Measurements from ENCODE around the gene SLC44A1. TPM values are rescaled to one million over a fixed set of nuclear protein-coding genes. Genes with fewer than 3 reads are reported as not detected.

SLC44A1 gene
- total and polyA plus RNA-seq, 2 experiments from 2014 or later, result 32.4 to 38.7 TPM

- Histone ChIP-seq H3K4me3 (no peak overlapping the region), H3K27me3 (no peaks in the 10 kb centered on the region), H3K4me1 (ENCODE audit: low read depth) (peaks cover 47% of the 10 kb centered on the region), H3K36me3 (no peaks in the 10 kb centered on the region), H3K9me3 (ENCODE audit: low read depth) (no peaks in the 10 kb centered on the region), H3K27ac (peak overlapping the region; percentile 64)
- no peak for DNase-seq (ENCODE audit: low read depth in 1 of 2, low spot score in 1 of 2)
- no peak for TF ChIP-seq CTCF (IDR thresholded peaks at IDR 0.05; ENCODE audit: low read depth, low read length)
Observed at GRCh38 chr9:105403552-105404248, 159.2 kb downstream of the SLC44A1 start.

GRCh38 chr9:105405514-105406131, 161.2 kb downstream of the SLC44A1 start:
- H3K9me3 ChIP-seq (ENCODE audit: low read depth), result no peaks in the 10 kb centered on the region
- no peak for TF ChIP-seq CTCF (IDR thresholded peaks at IDR 0.05; ENCODE audit: low read depth, low read length)
- H3K27me3 ChIP-seq, result no peaks in the 10 kb centered on the region
- peaks cover 37% of the 10 kb centered on the region for H3K4me1 ChIP-seq (ENCODE audit: low read depth)
- H3K36me3 ChIP-seq, result no peaks in the 10 kb centered on the region
- H3K27ac ChIP-seq, result peak overlapping the region; percentile 83
- H3K4me3 ChIP-seq, result no peak overlapping the region
- DNase-seq (ENCODE audit: low read depth in 1 of 2, low spot score in 1 of 2), result no peak

- DNase-seq (ENCODE audit: low read depth in 1 of 2, low spot score in 1 of 2), result no peak
- H3K27me3 ChIP-seq, result no peaks in the 10 kb centered on the region
- H3K4me1 ChIP-seq (ENCODE audit: low read depth), result peaks cover 29% of the 10 kb centered on the region
- no peaks in the 10 kb centered on the region for H3K36me3 ChIP-seq
- H3K9me3 ChIP-seq (ENCODE audit: low read depth), result no peaks in the 10 kb centered on the region
- peak overlapping the region; percentile 83 for H3K27ac ChIP-seq
- no peak overlapping the region for H3K4me3 ChIP-seq
- TF ChIP-seq CTCF (IDR thresholded peaks at IDR 0.05; ENCODE audit: low read depth, low read length), result no peak
Observed at GRCh38 chr9:105406369-105406768, 161.9 kb downstream of the SLC44A1 start.

- peak; percentile 35 to 61 for DNase-seq (ENCODE audit: low read depth in 1 of 2, low spot score in 1 of 2)
- no peak overlapping the region for H3K4me3 ChIP-seq
- TF ChIP-seq CTCF (IDR thresholded peaks at IDR 0.05; ENCODE audit: low read depth, low read length), result peak; percentile 44
- H3K36me3 ChIP-seq, result no peaks in the 10 kb centered on the region
- H3K4me1 ChIP-seq (ENCODE audit: low read depth), result no peaks in the 10 kb centered on the region
- no peaks in the 10 kb centered on the region for H3K27me3 ChIP-seq
- peak overlapping the region; percentile 18 for H3K27ac ChIP-seq
- H3K9me3 ChIP-seq (ENCODE audit: low read depth), result no peaks in the 10 kb centered on the region
Observed at GRCh38 chr9:105413525-105413924, 169.1 kb downstream of the SLC44A1 start.

- H3K4me1 ChIP-seq (ENCODE audit: low read depth), result no peaks in the 10 kb centered on the region
- H3K27ac ChIP-seq, result no peak overlapping the region
- H3K9me3 ChIP-seq (ENCODE audit: low read depth), result no peaks in the 10 kb centered on the region
- peak; percentile 70 to 87 for DNase-seq (ENCODE audit: low read depth in 1 of 2, low spot score in 1 of 2)
- H3K27me3 ChIP-seq, result no peaks in the 10 kb centered on the region
- H3K4me3 ChIP-seq, result no peak overlapping the region
- H3K36me3 ChIP-seq, result no peaks in the 10 kb centered on the region
- peak; percentile 82 for TF ChIP-seq CTCF (IDR thresholded peaks at IDR 0.05; ENCODE audit: low read depth, low read length)
Observed at GRCh38 chr9:105414947-105415661, 170.7 kb downstream of the SLC44A1 start.

All from cardiac muscle cell (in vitro differentiated cells and primary cell).